SKM-1 treated with dmso at 0.1 percent for 144 hours (cell line): ENCODE measurements around the gene ACACA.

Source experiments
- DNase-seq: peaks from one replicate; lab custom pipeline; 2025; ENCODE audit not compliant: unreplicated experiment; lab: John Stamatoyannopoulos, UW

ACACA gene

DNA sequence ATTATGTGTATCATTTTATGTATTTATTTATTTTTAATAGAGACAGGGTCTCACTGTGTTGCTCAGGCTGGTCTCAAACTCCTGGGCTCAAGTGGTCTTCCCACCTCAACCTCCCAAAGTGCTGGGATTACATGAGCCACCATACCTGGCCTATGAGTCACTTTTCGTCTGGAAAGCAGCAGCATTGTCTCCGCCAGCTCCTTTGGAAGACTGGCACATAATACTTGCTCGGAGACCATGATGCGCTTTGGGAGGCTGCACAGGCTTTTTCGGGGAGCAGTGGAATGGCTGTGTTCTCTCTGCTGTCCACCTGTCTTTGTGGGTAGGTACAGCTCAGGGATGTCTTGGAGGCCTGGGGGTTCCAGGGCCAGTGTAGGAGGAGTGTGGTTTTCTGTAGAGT lies 355.7 kb downstream of the ACACA start:
- DNase-seq: no peak

DNA sequence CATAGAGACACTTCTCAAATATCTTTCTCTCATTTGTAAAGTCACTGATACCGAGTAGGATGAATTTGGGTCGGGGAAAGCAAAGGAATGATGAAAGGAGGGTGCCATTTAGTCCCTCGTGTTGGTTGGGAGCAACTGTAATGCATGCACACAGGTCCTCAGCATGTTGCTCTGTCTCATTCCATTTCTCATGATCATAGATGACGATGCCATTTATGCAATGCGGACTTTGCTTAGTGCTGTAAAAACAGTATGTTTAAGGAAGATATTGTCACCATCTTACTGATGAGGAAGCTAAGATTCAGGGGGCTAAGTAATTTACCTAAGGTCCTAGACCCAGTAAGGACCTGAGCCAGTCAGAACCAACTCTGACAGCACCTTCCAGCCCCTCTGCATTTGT lies 357.8 kb downstream of the ACACA start:
- DNase-seq: no peak

DNA sequence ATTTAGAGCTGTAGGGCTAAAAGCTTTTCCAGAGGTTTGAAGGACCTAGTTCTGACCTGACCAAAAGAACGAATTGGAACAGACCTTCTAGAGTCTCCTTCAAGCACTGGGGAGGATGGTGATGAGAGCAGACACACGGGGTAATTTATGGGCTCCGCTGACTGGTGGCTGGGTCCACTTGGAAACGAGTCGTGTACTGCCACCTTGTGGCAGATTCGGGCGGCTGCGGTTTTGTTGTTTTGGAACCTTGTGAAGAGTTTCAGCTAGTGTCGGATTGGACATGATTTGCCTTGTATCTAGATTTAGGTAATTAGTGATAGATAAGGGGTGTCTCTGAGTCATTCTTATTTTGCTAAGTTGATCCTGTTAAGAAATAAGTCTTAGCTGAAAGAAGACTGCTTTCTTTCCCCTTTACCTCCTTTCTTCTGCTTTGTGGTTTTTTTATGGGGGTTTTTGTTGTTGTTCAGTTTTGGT lies 359.0 kb downstream of the ACACA start:
- DNase-seq: peak; percentile 61

GRCh38 chr17:37045351-37045922 lies 361.2 kb downstream of the ACACA start:
- no peak for DNase-seq

GRCh38 chr17:37043201-37043600 lies 363.4 kb downstream of the ACACA start:
- no peak for DNase-seq

- DNase-seq: no peak
These were observed 364.7 kb downstream of the ACACA start for GRCh38 chr17:37041932-37042331.

DNA sequence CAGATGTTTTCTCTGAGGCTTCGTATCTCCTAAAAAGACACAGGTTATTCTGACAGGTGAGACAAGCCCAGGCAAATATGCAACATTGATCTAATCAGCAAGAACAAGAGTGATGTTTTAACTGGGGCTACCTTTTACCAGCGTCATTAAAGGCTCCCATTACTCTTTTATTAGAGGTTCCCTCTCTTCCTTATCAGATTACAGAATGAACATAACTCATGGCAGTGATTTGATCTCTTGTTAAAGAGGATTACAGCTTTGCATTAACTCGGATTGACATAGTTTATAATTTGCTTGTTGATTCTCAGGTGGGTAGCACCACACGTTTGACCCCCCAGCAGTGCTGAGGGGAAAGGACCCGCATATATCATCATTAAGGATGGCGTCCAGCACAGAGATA lies 367.4 kb downstream of the ACACA start:
- no peak for DNase-seq

DNA sequence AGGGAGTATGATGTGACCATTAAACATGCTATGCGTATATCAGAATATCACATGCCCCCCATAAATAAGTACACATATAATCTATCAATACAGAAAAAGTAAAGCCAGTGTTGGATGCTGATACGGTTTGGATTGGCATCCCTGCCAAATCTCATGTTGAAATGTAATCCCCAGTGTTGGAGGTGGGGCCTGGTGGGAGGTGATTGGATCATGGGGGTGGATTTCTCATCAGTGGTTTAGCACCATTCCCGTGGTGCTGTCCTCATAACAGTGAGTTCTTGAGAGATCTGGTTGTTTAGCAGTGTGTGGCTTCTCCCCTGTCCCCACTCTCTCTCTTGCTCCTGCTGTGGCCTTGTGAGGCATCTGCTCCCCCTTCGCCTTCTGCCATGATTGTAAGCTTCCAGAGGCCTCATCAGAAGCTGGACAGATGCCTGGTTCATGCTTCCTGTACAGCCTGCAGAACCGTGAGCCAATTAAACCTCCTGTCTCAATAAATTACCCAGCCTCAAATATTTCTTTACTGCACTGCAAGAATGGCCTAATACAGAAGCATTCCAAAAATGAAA lies 369.0 kb downstream of the ACACA start:
- DNase-seq: no peak
